ENCODE measurements around the gene TRABD2A.

The TRABD2A gene

DNA sequence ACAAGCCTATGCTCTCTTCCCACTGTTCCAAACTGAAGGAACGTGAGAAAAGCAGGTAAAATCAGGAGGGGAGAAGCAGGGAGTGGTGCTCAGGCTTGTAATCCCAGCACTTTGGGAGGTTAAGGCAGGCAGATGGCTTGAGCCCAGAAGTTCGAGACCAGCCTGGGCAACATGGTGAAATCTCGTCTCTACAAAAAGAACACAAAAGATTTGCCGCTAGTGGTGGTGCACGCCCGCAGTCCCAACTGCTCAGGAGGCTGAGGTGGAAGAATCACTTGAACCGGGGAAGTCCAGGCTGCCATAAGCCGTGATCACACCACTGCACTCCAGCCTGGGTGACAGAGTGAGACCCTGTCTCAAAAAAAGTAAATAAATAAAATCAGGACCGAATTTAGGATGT, 23.3 kb upstream of the TRABD2A start:
- no peak for DNase-seq

DNA sequence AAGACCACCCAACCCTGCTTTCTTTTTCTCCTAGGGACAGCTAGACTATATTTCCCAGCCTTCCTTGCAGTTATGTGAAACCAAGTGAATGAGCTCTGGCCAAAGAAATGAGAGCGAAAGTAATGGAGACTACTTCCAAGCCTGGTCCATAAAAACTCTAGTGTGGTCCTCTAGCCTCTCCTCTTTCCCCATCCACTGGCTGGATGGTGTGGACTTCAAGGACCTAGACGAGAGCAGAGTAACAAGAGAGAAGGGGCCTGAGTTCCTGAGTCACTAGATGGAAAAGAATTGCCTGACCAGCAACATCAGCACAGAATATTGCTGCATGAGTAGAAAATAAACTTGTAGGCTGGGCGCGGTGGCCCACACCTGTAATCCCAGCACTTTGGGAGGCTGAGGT, 21.6 kb upstream of the TRABD2A start:
- DNase-seq, result no peak

DNA sequence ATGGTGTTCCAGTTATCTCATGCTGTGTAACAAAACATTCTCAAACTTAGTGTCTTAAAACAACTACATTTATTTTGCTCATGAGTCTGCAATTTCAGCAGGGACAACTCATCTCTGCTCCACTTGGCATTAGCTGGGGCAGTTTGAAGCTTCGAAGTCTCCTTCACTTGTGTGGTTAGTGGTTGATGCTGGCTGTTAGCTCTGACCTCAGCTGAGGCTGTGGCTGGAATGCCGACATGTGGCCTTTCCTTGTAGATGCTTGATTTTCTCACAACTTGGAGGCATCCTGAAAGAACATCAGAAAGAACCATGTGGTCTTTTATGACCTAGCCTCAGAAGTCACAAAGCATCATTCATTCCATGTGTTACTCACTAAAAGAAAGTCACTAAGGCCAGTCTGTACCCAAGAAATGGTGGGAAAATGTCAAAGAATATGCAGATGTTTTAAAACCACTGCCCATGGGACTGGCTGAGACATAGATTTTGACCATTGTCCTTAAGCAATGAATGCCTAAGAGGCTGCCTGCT, 20.8 kb upstream of the TRABD2A start:
- no peak for DNase-seq

DNA sequence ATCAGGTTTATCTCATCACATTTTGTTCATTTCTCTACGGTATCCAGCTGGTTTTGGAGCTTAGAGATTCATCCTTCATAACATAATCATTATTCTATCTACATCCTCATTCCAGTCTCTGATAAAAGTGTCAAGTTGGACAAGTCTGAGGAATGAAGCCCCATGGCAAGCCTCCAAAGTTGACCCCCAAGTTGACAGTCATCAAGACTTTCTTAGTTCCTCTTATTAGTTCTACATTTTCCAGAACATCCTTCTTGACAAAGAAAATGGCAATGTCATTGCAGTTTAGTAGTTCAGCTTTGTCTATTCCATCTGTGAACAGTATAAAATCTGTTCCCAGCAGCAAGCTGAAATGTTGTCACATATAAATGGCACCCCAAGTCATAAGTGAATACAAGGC, 20.1 kb upstream of the TRABD2A start:
- DNase-seq, result no peak

DNA sequence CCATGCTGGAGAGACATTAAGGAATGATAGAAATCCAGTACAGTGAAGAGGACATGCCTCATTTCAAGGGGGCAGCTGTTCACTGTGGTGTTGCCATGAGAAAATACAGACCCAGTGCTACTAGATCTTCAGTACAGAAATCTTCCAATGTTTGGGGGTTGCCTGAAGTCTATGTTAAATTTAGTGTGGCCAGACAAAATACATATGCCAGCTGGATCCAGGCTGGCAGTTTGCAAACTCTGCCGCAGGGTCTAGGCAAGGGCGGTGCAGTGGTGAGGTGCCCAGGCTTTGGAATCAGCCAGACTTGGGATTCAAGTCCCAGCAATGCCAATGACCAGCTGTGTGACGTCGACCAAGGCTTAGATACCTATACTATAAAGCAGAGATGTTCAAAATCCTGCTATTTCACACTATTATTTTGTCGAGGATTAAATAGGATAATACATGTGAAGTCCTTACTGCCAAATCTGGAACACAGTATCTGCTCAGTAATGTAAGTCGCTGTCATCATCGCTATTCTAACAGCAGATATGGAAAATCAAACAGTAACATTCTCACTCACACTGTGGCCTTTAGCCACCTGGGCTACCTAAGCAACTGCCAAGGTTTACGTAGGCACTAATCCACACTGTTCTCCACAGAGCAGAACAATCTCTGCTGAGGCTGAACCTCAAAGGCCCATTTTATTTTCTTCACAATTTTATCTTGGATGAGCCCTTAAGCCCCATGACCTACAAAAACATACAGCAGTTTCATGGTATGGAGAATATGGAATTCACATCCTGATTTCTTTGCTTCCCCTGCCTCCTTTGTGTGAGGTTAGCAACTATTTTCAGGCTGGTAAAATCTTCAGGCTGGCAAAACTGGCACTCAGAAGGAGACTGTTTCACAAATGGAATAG, 18.7 kb upstream of the TRABD2A start:
- DNase-seq, result no peak

DNA sequence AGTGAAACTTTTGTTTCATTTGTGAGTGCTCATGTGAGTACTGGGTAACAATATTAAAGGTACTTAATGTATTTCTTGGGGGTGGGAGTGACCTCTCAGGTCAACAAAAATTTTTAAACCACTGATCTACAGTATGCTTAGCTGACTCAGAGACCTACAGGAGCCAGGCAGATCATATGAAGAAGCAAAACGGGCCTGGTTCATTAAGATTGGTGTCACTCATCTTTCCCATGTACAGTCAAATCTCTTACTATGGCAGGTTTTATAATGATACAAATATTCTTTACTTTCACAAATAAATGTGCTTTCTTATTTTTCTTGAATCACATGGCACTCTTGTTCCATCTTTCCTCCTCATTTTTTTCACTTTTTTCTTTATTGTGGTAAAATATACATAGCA, 16.9 kb upstream of the TRABD2A start:
- peak in 1 of 2 donors; percentile 7 for DNase-seq

DNA sequence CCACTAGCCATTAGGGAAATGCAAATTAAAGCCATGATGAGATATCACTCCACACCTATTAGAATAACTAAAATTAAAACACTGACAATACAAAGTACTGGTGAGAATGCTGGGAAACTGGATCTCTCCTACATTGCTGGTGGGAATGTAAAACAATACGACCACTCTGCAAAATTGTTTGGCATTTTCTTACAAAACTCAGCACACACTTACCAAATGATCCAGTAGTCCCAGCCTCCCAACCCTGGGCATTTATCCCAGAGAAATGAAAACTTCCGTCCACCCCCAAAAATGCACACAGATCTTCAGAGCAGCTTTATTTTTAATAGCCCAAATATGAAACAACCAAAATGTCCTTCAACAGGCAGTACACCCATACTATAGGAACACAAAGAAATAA, 15.7 kb upstream of the TRABD2A start:
- no peak for DNase-seq

DNA sequence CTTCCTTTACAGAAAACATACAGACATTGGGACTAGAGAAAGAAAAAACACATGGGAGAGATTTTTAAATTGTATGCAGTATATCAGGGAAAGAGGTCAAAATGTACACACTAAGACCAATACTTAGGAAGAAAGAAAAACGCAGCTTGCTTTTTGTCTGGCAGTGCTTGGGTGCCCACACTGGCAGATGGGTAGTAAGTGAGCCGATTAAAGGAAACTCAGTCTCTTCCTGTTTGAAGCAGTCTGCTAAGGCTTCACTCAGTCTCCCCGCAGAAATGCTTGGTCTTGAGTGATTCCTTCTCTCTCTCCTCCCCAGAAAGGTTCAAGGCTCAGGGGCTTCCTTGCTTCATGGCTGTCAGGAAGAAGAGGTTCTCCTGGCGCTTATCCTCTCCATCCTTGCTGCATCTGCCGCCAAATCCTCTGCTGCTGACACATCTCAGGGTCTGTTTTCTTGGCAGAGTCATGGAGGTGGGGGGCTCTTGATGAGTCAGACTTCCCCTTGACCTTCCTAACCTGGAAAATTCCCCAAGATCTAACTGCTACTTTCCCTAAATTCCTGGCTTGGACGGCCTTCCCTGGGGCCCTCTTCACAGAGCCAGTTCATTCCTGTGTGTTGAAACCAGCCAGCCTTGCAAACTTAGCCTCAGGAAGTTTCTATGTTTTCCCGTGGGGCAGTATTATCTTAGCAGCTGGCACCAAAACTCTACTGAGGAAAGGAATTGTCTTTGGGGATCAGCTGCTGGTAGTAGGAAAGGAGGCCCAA, 14.1 kb upstream of the TRABD2A start:
- DNase-seq, result no peak

DNA sequence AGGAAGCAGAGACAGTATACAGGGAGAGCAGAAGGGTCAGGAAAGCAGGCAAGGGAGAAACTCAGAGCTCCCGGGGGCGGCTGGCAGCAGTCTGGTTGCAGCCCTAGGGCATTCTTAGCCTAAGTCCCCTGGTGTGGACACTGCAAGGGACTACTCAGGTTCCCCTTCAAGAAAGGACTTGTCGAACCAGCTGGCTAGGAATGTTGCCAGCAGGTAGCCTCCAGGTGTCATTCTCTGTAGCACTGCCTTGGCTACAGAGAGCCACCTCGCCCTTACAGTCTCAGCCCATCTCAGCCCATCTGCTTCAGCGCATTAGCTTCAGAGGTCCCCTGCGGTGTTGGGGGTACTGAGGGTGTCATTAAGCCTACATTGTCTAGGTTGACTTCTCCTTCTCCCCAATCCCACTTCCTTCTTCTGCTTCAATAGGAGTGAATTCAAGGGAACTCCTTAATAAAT, 13.3 kb upstream of the TRABD2A start:
- DNase-seq, result no peak

DNA sequence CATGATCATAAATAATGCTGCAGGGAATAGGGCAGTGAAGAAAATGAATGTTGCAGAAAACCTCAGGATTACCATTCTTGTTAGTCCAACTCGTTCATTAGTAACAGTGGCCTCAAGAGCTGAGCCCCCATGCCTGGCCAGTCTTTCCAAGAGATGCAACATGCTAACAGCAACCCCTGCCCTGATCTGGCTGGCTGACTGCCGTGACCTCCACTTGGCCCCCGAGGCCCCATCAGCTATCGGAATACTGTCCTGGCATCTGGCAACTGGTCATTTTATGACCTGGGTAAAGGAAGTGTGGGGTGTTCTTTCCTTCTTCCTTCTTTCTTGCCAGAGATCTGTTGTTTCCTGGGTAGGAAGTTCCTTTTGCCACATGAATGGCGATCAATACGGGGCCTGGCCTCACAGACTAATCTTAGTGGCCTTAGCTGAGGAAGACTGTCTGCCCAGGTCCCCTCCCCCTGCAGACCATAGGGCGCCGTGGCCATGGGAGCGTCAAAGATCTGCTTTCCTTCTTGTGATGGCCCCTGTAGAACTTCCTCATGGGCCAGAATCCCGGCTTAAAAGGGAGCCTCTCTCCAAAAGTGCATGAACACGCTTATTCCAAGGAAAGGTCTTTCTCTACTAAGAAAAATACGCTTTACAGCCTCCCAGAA, 10.6 kb upstream of the TRABD2A start:
- no peak for DNase-seq

DNA sequence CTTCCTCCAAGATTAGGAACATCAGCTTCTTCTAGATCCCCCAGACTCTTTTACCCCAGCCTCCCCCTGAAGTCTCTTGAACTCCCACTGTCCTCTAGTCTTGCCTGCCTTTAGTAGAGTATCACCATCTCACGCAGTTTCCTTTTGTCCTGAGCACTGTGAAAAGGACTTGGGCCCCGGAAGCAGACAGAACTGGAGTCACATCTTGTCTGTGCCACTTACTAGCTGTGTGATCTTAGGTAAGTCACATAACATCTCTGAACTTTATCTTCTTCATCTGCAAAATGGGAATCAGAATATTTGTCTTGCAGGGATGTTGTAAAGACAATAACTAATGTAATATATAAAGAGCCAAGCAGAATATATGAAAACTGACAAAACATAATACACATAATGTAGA, 8.4 kb upstream of the TRABD2A start:
- no peak for DNase-seq

DNA sequence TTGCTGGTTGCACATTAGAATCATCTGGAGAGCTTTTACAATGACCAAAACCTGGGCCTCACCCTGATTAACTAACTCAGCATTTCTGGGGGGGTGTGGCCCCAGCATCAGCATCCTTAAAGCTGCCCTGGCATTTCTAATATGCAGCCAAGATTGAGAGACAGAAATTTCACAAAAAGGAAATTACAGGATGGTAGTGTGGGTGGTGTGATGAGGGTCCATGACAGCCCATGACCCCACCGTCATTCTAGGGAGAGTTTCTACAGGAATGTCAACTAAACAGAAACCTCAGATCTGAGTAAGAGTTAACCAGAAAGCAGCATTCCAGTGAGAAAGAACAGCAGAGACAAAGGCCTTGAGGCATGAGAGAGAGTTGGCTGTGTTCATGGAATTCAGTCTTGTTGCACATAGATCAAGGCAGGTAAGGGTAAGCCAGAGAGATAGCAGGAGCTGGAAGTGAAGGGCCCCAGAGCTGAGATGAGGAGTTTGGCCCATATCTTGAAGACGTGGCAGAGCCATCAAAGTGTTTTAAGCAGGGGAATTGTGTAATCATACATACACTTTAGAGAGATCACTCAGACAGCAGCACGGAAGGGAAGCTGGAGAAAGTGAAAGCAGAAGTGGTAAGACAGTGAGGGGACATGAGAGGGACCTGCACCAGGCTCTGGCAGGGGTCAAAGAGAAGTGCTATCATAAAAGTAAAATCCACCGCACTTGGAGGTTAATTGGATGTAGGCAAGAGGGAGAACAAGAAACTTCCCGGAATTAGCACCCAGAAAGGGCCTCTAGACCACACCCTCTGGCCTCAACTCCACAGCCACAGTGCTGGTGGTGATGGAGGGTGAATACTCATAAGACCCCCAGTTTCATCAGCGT, 7.8 kb upstream of the TRABD2A start:
- peak; percentile 54 to 57 for DNase-seq

DNA sequence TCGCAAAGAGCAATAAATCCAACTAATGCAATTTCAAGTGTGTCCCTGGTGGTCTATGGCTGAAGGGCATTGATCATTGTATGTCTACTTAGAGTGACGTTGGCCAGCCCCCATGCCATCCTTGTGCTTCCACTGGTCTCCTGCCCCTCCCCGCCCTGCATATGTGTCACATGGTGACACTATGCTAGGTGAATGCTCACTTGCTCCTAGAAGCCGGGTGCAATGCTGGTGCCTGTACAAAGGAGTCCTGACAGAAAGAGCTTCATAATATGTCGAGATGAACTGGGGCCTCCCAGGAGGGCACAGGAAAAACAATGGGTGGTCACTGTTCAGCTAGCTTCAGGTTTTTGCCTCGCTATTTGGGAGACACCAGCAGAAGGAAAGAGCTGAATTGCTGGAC, 5.9 kb upstream of the TRABD2A start:
- DNase-seq, result no peak

DNA sequence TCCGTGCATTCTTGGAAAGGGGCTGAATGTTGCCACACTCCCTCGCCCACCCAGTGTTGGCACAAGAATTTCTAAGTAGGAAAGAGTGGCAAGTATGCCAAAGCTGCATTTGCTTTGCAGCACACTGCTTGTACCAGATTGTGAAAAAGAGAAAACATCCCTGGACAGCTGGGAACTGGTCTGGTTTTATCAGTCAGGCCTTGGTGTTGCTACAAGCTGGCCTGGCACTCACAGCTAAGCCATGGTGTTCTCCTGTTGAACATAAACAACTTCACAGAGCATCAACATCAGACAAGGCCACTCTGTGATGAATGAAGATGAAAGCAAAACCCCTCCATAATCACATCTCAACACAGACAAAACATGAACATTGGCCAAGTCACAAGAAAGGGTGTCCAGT, 4.2 kb upstream of the TRABD2A start:
- DNase-seq, result no peak

DNA sequence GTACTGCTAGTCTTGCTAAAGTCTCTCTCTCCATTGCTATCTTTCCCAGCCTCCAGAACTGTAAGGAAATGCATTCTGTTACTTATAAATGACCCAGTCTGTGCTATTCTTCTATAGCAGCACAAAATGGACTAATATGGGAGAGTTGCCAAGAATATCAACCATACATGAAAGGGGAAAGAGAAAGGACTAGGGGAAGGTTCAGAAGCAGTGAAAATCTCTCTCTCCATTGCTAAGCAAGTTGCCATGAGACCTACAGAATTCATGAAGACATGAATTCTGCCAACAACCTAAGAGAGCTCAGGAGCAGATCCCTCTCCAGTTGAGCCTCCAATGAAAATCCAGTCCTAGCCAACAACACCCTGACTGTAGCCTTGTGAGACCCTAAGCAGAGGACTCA, 3.6 kb upstream of the TRABD2A start:
- DNase-seq, result no peak

DNA sequence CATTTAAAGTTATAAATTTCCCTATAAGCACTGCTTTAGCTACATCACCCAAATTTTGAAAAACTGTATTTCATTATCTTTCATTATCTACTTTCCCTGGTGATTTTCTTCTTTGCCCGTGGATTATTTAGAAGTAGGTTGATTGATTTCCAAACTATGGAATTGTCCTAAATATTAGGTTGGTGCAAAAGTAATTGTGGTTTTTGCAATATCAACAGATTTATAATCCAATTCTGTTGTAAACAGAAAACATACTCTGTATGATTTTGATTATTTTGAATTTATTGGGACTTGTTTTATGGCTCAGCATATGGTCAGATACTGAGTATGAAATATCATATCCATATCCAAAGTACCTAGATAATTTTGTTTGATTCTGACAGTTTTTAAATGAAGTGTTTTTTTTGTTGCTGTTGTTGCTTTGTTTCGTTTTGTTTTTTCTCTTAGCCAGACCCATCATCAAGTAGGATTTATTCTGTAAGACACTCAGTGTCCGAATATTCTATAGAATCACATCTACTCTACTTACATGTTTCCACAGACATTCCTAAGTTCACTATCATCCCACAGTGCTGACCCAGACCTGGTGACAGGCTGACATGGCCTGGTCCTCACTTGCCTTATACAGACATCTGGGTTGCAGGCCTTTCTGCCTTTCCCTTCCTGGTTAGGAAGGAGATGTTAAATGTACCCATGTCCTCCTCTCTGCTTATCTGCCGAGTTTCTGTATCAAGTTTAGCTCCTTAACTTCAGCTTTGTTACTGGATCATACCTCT, 2.1 kb upstream of the TRABD2A start:
- DNase-seq, result no peak

DNA sequence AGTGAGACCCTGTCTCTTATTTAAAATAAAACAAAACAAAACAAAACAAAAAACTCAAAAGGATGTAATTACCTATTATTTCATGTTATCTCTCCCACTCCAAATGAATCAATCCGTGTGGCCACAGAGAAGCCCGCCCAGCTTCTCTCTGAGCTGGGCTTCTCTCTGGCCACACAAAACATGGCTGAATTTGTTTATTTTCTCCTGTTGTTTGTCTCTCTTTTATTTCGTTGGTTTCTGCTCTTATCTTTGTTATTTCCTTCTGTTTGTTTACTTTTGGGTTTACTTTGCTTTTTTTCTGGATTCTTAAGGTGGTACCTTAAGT, 1.5 kb upstream of the TRABD2A start:
- DNase-seq, result no peak

DNA sequence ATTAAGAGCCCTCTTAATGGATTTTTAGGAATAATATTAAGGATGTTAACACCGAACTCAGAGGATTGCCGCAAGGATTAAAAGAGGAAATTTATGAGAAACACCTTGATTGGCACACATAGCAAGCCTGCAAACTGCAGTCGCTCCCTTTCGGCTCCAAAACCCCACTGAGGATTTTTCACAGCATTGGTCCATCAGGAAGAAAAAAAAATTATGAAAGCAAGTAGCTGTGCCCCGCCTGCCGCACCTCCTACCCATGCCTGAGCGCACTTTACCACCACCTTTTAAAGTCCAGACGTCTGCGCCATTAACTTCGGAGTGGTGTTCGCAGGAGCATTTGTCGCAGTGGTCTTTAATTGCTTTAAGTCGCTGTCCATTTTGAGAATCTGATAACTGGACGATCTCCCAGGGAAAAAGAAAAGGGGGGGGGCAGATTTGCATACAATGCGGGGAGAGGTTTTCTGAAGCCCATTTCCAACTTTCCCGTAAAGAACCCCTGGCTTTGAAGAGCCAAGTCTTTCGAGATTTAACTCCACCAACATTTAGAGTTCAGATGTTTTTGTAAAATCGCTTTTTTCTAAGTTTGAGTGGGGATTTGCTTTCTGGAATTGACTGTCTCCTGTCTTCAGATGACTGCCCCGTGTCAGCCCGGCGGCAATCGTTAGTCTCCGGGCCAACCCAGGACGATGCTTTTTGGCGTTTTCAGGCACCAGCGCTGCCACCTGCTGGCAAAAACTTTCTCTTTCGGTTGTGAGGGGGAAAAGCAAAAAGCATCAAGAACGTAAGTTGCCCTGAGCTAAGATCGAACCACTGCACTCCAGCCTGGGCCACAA, 913 bp upstream of the TRABD2A start:
- peak; percentile 83 to 88 for DNase-seq

DNA sequence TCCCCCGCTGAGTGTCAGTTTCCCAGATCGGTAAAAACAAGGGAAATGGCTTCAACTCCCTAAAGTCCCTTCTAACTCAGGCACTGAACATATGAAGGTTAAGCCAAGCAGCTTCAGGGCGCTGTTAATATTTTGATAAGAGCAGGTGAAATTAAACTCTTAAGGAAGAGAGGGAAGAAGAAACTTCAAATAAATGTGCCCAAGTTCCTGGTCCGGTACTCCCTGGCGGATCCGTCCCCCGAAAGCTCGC, 564 bp downstream of the TRABD2A start:
- no peak for DNase-seq

DNA sequence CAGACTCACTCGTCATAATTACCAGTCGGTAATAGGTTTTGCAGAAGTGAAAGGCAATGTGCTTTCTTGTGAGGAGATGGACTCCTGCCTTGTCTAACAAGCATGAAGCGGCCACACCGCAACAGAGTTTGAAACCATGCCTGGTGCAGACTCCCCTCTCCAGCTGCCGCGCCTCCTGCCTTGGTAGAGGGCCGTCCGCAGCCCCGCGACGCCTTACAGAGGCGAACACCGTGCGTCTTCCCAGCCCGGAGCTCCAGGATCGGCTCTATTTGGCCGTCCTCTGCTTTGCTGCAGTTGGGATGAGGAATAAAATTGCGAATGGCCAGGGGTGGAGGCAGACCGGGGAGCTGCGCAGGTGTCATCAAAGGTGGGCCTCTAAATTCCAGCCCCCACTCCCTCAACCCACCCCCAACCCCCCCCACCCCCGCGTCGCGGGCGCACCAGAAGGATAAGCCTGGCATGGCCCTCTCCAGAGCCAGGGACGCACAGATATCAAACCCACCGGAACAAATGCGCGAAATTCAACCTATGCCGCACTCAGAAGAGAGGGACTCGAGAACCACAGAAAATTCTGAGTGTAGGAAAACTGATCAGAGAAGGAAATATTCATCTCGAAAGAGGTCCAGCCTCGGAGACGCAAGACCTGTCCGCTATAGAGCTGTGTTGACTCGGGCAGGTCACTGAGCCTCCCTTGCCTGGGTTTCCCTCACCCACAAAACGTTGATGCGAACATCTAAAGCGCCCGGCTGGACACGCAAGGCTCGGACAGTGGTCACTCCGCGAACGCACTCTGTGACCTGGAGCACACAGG, 1.1 kb downstream of the TRABD2A start:
- peak in 1 of 2 donors; percentile 31 for DNase-seq

Data from activated CD4-positive, alpha-beta T cell treated with anti-CD3 and anti-CD28 coated beads for 4 hours (primary cell).